ENCODE results near the gene ATOH8.

DNA sequence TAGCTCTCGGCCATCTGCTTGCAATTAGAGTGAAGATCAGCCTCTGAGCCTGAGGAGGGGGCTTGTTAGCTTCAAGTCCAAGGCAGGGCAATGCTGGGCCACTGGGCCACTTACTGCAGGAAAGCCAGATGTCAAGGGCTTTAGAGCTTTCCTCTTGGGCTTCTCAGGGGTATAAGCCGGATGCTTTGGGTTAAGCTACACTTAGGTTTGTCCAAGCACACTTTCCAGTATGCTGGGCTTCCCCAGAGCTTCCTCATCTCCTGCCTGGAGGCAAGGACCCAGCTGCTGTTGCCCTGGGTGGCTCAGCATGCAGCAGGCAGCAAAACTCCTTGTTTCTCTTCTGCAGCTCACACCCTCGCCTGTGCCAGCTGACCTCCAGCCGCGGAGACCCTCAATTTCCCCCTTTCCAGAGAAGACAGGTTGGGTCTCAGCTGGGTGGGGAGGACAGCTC lies 29.0 kb upstream of the ATOH8 start:
- TF ChIP-seq, protein P1, sequence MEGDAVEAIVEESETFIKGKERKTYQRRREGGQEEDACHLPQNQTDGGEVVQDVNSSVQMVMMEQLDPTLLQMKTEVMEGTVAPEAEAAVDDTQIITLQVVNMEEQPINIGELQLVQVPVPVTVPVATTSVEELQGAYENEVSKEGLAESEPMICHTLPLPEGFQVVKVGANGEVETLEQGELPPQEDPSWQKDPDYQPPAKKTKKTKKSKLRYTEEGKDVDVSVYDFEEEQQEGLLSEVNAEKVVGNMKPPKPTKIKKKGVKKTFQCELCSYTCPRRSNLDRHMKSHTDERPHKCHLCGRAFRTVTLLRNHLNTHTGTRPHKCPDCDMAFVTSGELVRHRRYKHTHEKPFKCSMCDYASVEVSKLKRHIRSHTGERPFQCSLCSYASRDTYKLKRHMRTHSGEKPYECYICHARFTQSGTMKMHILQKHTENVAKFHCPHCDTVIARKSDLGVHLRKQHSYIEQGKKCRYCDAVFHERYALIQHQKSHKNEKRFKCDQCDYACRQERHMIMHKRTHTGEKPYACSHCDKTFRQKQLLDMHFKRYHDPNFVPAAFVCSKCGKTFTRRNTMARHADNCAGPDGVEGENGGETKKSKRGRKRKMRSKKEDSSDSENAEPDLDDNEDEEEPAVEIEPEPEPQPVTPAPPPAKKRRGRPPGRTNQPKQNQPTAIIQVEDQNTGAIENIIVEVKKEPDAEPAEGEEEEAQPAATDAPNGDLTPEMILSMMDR (IDR thresholded peaks at IDR 0.05; ENCODE audit: insufficient read depth, low read depth, low read length), result no peak
- no peak for TF ChIP-seq EZH2 (IDR thresholded peaks at IDR 0.05; ENCODE audit: insufficient read depth, low read length)
